Smooth muscle cell (in vitro differentiated cells): ENCODE results near the gene PDK2. TPM values are rescaled to one million over a fixed set of nuclear protein-coding genes. Genes with fewer than 3 reads are reported as not detected.

Experiments used
- DNase-seq: peaks from one replicate; lab custom pipeline; 2025; ENCODE audit not compliant: unreplicated experiment; lab: John Stamatoyannopoulos, UW
- H2AFZ ChIP-seq: fragments of 200-600 bp; sonication (generic); 2 replicates; pipeline ENCODE4 v1.6.0; 2016; ENCODE audit warnings: antibody characterized with exemption, low read depth, mild to moderate bottlenecking
- H3F3A ChIP-seq: fragments of 200-600 bp; sonication (generic); 2 replicates; pipeline ENCODE4 v1.6.0; 2017; ENCODE audit warnings: antibody characterized with exemption, low read depth
- H3K27ac ChIP-seq: fragments of 200-600 bp; sonication (generic); 2 replicates; pipeline ENCODE4 v1.5.1; 2016; ENCODE audit warnings: low read depth, mild to moderate bottlenecking
- H3K27me3 ChIP-seq: fragments of 200-600 bp; sonication (generic); 2 replicates; pipeline ENCODE4 v1.6.1; 2016; ENCODE audit warnings: low read depth, mild to moderate bottlenecking
- H3K36me3 ChIP-seq: fragments of 200-600 bp; sonication (generic); 2 replicates; pipeline ENCODE4 v1.5.1; 2016; ENCODE audit warnings: low read depth
- H3K4me1 ChIP-seq: fragments of 200-600 bp; sonication (generic); 2 replicates; pipeline ENCODE4 v1.5.1; 2016; ENCODE audit warnings: low read depth
- H3K4me2 ChIP-seq: fragments of 200-600 bp; sonication (generic); 2 replicates; pipeline ENCODE4 v1.6.0; 2016; ENCODE audit warnings: mild to moderate bottlenecking
- H3K4me3 ChIP-seq: fragments of 200-600 bp; sonication (generic); 2 replicates; pipeline ENCODE4 v1.5.1; 2016; ENCODE audit warnings: mild to moderate bottlenecking
- H3K79me2 ChIP-seq: fragments of 200-600 bp; sonication (generic); 2 replicates; pipeline ENCODE4 v1.6.0; 2016; ENCODE audit warnings: low read depth, mild to moderate bottlenecking
- H3K9ac ChIP-seq: fragments of 200-600 bp; sonication (generic); 2 replicates; pipeline ENCODE4 v1.6.0; 2016; ENCODE audit warnings: low read depth
- H3K9me3 ChIP-seq: fragments of 200-600 bp; sonication (generic); replicated peaks from 2 replicates; pipeline ENCODE4 v1.5.1; 2016; ENCODE audit warnings: low read depth
- H4K20me1 ChIP-seq: fragments of 200-600 bp; sonication (generic); 2 replicates; pipeline ENCODE4 v1.6.0; 2016; ENCODE audit warnings: low read depth
- WGBS: methylation state at CpG from one replicate; pipeline ENCODE4 v1.1.7; 2016; ENCODE audit warnings: low lambda C conversion rate; 5-methylcytosine and 5-hydroxymethylcytosine counted together
- polyA plus RNA-seq: library from polyadenylated mRNA; unstranded; fragments of >200 nt; fragmentation: Nextera tagmentation; extraction: Ambion mirVana; gene quantifications from 2 replicates; pipeline ENCODE4 v1.2.1, GENCODE V29; 2016
- total RNA-seq: library from RNA; depleted of rRNA; stranded (reverse); fragments of >200 nt; gene quantifications from 2 replicates; pipeline ENCODE4 v1.2.3, GENCODE V29; 2014
- TF ChIP-seq, protein P1 (sequence below): fragments of 200-600 bp; sonication (generic); IDR thresholded peaks from 2 replicates; pipeline ENCODE4 v1.5.1; 2017; ENCODE audit warnings: borderline replicate concordance, mild to moderate bottlenecking, antibody characterized with exemption; ENCODE audit not compliant: insufficient read depth, poor library complexity, severe bottlenecking

The PDK2 gene
- total and polyA plus RNA-seq, 2 experiments from 2014 or later = 28.2 to 36.5 TPM

DNA sequence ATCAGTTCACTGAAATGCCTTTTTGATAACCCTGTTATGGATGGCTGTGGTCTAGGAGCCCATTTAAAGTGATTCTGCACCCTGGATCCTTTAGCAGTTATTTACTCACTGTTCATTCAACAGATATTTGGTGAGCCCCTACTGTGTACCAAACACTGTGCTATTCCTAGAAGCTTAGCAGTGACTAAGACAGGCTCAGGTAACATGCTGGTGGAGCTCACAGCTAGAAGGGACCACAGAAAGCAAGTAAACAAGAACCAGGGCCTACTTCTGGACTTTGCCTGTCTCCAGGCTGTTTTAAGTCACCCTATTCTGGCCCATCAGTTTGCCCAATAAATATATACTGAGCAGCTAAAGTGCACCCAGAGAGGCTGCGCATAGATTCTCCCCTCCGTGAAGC, 28.2 kb upstream of the PDK2 start:
- Histone ChIP-seq H3K9me3 (no peaks in the 10 kb centered on the region), H3K36me3 (peaks cover 9% of the 10 kb centered on the region), H2AFZ (no peak overlapping the region), H3K27ac (peak overlapping the region; percentile 80), H3K27me3 (no peaks in the 10 kb centered on the region), H3K79me2 (peaks cover 16% of the 10 kb centered on the region), H3F3A (peaks cover 15% of the 10 kb centered on the region), H3K4me1 (peaks cover 6% of the 10 kb centered on the region), H3K4me3 (no peak overlapping the region), H3K4me2 (no peak overlapping the region), H3K9ac (no peak overlapping the region), H4K20me1 (no peaks in the 10 kb centered on the region)
- WGBS = 100% methylated on average over 2 of the region's 2 CpGs
- DNase-seq = no peak
- TF ChIP-seq, protein P1, sequence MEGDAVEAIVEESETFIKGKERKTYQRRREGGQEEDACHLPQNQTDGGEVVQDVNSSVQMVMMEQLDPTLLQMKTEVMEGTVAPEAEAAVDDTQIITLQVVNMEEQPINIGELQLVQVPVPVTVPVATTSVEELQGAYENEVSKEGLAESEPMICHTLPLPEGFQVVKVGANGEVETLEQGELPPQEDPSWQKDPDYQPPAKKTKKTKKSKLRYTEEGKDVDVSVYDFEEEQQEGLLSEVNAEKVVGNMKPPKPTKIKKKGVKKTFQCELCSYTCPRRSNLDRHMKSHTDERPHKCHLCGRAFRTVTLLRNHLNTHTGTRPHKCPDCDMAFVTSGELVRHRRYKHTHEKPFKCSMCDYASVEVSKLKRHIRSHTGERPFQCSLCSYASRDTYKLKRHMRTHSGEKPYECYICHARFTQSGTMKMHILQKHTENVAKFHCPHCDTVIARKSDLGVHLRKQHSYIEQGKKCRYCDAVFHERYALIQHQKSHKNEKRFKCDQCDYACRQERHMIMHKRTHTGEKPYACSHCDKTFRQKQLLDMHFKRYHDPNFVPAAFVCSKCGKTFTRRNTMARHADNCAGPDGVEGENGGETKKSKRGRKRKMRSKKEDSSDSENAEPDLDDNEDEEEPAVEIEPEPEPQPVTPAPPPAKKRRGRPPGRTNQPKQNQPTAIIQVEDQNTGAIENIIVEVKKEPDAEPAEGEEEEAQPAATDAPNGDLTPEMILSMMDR = no peak

DNA sequence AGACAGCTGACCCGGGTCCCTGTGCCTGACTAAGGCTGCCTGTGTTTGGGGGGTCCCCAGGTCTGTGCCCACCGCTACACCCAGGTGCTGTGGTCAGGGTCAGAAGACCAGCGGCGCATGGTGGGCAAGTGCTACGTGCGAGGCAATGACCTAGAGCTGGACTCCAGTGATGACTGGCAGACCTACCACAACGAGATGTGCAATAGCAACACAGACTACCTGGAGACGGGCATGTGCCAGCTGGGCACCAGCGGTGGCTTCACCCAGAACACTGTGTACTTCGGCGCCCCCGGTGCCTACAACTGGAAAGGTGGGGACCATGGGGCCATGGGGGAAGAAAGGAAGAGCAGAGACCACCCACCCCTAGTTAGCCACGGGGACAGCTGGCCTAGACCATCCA, 27.2 kb upstream of the PDK2 start:
- Histone ChIP-seq H3K9me3 (no peaks in the 10 kb centered on the region), H3K27ac (no peak overlapping the region), H3F3A (peaks cover 15% of the 10 kb centered on the region), H2AFZ (no peak overlapping the region), H3K4me1 (peaks cover 6% of the 10 kb centered on the region), H3K9ac (no peak overlapping the region), H3K36me3 (peaks cover 9% of the 10 kb centered on the region), H3K4me2 (no peak overlapping the region), H3K4me3 (no peak overlapping the region), H3K79me2 (peaks cover 16% of the 10 kb centered on the region), H4K20me1 (no peaks in the 10 kb centered on the region), H3K27me3 (no peaks in the 10 kb centered on the region)
- TF ChIP-seq, protein P1 = no peak
- DNase-seq = no peak
- 96% methylated on average over 13 of the region's 13 CpGs for WGBS

DNA sequence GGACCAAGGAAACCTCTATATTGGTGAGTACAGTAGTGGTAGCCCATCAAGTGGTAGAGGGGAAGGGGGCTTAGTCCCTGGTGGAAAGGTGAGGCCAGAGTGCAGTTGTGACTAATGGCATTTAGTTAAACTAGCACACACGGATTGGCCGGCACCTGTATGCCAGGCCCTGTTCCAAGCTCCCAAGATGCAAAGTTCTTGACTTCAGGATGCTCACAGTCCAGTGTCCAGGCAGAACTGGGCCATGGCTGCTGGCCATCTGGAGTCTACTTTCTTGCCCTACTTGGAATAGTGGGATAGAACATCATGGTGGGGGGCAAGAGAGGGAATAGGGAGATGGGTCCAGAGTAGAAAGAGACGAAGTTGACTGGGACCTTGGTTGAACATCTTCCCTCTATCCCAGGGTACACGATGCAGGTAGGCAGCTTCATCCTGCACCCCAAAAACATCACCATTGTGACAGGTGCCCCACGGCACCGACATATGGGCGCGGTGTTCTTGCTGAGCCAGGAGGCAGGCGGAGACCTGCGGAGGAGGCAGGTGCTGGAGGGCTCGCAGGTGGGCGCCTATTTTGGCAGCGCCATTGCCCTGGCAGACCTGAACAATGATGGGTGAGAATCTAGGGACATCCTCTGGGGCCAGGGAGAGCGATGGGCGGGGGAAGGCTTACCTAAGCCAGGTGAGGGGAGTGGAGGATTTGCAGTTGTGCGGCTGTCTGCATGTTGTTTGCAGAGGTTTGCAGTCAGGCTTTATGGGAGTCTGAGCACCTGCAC, 24.1 kb upstream of the PDK2 start:
- peaks cover 14% of the 10 kb centered on the region for H3K79me2 ChIP-seq
- DNase-seq = no peak

More for the DNA sequence above, 24.1 kb upstream of the PDK2 start:
- 97% methylated on average over 16 of the region's 16 CpGs for WGBS
- TF ChIP-seq, protein P1 = no peak
- no peaks in the 10 kb centered on the region for H3K4me1 ChIP-seq
- no peak overlapping the region for H3K27ac ChIP-seq
- H3K9ac ChIP-seq = no peak overlapping the region
- peaks cover 9% of the 10 kb centered on the region for H3K36me3 ChIP-seq
- H2AFZ ChIP-seq = no peak overlapping the region
- H3K9me3 ChIP-seq = no peaks in the 10 kb centered on the region
- no peak overlapping the region for H3K4me2 ChIP-seq
- H4K20me1 ChIP-seq = no peaks in the 10 kb centered on the region
- peaks cover 2% of the 10 kb centered on the region for H3F3A ChIP-seq
- no peak overlapping the region for H3K4me3 ChIP-seq
- no peaks in the 10 kb centered on the region for H3K27me3 ChIP-seq
